HUES48 (cell line): ENCODE data around the gene CCDC9.

ENCODE experiments used
- H3K27ac ChIP-seq: one replicate; pipeline ENCODE4 v1.7.0; 2013; ENCODE audit warnings: low read depth, low read length, inconsistent platforms
- H3K27me3 ChIP-seq: 2 replicates; pipeline ENCODE4 v1.6.1; 2013; ENCODE audit warnings: mild to moderate bottlenecking, low read length; ENCODE audit not compliant: control insufficient read depth, insufficient read depth
- H3K36me3 ChIP-seq: 2 replicates; pipeline ENCODE4 v1.6.1; 2013; ENCODE audit warnings: low read length; ENCODE audit not compliant: control insufficient read depth, insufficient read depth
- H3K4me1 ChIP-seq: 2 replicates; pipeline ENCODE4 v1.6.1; 2013; ENCODE audit warnings: mild to moderate bottlenecking, low read length; ENCODE audit not compliant: control insufficient read depth, insufficient read depth
- H3K4me3 ChIP-seq: 2 replicates; pipeline ENCODE4 v1.5.1; 2013; ENCODE audit warnings: mild to moderate bottlenecking, low read depth, low read length
- H3K9ac ChIP-seq: 2 replicates; pipeline ENCODE4 v1.6.1; 2013; ENCODE audit warnings: mild to moderate bottlenecking, low read depth, low read length, moderate library complexity
- H3K9me3 ChIP-seq: 2 replicates; pipeline ENCODE4 v1.6.1; 2013; ENCODE audit warnings: low read length; ENCODE audit not compliant: control insufficient read depth, insufficient read depth

The CCDC9 gene

DNA sequence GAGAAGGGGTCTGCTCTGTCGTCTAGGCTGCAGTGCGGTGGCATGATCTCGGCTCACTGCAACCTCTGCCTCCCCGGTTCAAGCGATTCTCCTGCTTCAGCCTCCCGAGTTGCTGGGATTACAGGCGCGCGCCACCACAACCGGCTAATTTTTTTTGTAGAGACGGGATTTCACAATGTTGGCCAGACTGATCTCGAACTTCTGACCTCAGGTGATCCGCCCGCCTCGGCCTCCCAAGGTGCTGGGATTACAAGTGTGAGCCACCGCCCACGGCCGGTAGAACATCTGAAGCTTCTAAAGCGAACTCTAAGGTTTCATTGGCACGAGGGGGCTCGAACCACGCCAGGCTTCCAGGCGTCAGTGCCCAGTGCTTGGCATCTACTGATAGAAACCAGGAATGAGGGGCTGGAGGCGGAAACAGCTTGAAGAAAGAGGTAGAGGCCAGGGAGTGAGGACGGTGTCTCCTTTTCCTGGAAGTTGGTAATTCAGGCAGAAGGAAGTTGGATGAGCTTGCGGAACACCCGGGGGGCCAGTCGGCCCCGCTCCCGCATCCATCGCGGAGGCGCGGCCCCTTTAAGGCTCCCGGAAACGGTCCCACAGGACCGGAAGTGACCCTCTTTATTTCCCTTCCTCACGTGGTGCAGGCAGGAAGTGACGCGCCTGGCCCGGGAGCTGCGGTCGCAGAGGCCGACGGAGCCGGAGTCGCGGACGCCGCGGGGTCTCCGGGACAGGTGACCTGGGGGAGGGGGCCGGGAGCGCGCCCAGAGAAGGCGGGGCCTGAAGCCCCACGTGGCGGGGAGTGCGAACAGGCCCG is at the start of gene CCDC9:
Gene CCDC9, plus strand, starts transcription at position 647 of the 814 bp plus-strand sequence. CDS start 1,876 bp downstream, outside the sequence.
- Histone ChIP-seq H3K9ac (peak within 1 kb of the TSS; percentile 87), H3K4me3 (peak within 1 kb of the TSS; percentile 91), H3K9me3 (no peaks in the 10 kb centered on the region), H3K27me3 (no peaks in the 10 kb centered on the region), H3K4me1 (peaks cover 8% of the 10 kb centered on the region), H3K27ac (peak within 1 kb of the TSS; percentile 97), H3K36me3 (peaks cover 26% of the 10 kb centered on the region)

DNA sequence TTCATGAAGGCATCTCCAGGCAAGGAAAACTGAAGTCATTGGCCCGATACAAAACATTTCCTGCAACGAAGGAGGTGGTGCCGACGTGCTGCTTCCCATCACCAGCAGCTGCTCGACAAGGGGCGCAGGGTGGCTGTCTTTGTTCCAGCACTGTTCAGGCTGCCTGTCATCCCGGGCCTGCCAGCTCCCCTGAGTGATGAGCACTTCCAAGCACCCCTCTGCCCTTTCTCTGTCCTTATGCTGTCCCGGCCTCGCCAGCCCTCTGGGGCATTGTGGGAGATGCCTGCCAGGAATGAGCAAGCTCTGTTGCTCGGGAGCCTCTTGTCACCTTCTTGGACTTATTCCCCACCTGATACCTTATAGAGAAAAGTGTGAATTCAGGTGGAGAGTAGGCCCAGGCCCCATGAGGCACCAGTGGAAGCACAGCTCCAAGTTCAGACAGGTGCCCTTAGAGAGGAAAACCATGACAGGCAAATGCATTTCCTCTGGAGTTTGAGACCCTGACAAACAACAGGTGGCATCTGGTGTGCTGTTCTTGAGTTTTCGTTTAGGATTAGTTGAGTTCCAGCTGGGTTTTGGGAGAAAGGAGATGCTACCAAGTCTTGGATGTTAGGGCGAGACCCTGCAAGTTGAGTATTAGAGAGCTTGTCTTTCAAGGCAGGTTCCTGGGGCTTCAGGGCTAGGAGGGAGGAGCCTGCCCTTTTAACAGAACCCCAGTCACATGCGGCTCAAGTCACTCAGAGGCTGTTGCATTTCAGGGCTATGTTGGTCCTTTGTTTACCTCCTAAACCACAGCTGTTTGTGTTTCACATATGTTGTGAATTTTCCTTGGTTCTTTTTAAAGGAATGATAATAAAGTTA is 46.8 kb upstream of the CCDC9 start:
- H3K36me3 ChIP-seq = peaks cover 73% of the 10 kb centered on the region
- peak overlapping the region; percentile 51 for H3K27ac ChIP-seq
- no peak overlapping the region for H3K4me3 ChIP-seq
- H3K9me3 ChIP-seq = no peaks in the 10 kb centered on the region
- H3K4me1 ChIP-seq = peaks cover 7% of the 10 kb centered on the region; the same call in 1 of the 2 replicates
- H3K27me3 ChIP-seq = no peaks in the 10 kb centered on the region
- H3K9ac ChIP-seq = no peak overlapping the region

DNA sequence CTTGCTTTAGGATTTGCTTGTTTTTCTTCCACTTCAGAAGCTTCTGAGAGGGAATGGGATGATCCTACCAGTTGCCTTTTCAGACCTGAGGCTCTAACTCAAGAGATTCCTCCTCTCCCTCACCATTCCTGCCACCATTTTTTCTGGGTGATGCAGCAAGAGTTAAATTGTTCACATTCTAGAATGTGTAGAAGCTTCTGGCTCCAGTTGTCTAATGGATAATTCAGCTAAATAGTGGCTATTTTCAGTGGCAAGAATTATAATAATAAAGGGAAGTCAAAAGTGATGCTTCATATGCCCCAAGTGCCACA is 46.2 kb upstream of the CCDC9 start:
- peak overlapping the region; percentile 51 for H3K27ac ChIP-seq
- no peak overlapping the region for H3K9ac ChIP-seq
- no peak overlapping the region for H3K4me3 ChIP-seq
- peaks cover 67% of the 10 kb centered on the region for H3K36me3 ChIP-seq
- no peaks in the 10 kb centered on the region for H3K27me3 ChIP-seq
- H3K9me3 ChIP-seq = no peaks in the 10 kb centered on the region
- peaks cover 7% of the 10 kb centered on the region; the same call in 1 of the 2 replicates for H3K4me1 ChIP-seq

DNA sequence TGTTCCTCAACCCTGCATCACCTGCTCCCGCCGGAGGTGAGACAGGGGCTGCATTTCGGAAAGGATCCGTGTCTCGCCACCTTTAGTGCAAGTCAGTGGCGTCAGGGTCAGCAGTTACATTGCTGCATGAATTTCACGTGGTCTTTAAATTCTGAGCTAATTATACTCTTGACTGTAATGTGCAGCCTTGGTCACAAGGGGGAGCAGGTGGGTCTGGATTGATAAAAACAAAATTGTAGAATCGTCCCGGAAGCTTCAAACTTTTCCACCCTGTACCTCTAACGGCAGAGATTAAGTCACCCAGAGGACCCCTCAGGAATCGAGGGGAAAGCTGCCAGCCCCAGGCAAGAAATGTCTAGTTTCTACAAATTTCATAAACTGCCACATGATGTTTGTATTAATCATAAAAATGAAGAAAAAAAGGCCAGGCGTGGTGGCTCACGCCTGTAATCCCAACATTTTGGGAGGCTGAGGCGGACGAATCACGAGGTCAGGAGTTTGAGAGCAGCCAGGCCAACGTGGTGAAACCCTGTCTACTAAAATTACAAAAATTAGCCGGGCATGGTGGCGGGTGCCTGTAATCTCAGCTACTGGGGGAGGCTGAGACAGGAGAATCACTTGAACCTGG is 45.5 kb upstream of the CCDC9 start:
- Histone ChIP-seq H3K4me1 (peaks cover 7% of the 10 kb centered on the region; the same call in 1 of the 2 replicates), H3K36me3 (peaks cover 60% of the 10 kb centered on the region), H3K27ac (peak overlapping the region; percentile 51), H3K9me3 (no peaks in the 10 kb centered on the region), H3K9ac (no peak overlapping the region), H3K4me3 (no peak overlapping the region), H3K27me3 (no peaks in the 10 kb centered on the region)

DNA sequence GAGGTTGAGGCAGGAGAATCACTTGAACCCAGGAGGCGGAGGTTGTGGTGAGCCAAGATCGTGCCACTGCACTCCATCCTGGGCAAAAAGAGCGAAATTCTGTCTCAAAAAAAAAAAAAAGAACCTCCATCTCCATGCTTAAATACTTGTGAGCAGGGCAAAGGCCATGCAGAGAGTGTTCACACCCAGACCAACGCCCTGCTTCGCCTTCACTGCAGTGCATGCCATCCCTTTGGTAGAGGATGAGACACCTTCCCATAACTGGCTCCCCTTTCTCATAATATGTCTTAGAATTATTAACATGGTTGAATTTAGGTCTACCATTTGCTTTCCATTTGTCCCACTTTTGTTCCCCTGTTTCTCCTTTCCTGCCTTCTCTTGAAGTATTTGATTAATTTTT is 40.7 kb upstream of the CCDC9 start:
- no peaks in the 10 kb centered on the region for H3K9me3 ChIP-seq
- no peak overlapping the region for H3K27ac ChIP-seq
- no peaks in the 10 kb centered on the region for H3K27me3 ChIP-seq
- H3K9ac ChIP-seq = no peak overlapping the region
- H3K4me1 ChIP-seq = peaks cover under 1% of the 10 kb centered on the region; the same call in 1 of the 2 replicates
- H3K36me3 ChIP-seq = peaks cover 18% of the 10 kb centered on the region
- H3K4me3 ChIP-seq = no peak overlapping the region

DNA sequence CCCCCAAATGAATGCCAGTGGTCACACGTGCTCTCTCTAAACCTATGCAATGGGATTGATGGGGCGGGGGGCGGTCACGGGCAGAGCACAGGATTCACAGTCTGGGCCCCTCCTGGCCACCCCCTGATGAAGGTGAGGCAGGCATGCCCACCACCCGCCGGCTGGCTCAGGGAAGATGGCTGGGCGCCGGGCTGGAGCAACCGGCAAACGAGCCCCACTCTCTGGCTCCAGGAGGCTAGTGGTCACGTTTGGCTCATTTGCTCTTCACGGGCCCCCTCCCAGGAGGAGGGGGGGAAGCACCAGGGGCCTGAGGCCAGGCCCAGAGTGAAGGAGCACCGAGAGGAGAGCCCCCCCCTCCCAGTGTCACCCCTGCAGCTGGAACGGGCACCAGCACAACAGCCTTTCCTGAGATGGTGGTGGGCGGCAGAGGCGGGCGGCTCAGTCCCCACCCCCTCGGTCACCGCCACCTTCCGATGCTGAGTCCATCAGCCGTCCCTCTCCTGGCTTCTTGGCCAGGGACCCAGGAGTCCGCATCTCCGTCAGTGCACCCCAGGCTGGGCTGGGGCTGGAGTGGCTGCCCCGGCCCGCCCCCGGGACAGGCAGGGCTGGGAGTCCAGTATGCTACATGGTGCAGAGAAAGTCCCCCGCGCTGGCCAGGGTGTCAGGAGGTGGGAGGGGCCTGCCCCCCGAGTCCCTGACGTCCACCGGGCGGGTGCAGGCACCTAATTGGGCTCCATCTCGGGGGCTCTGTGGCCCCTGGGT is 35.1 kb upstream of the CCDC9 start:
- Histone ChIP-seq H3K9me3 (no peaks in the 10 kb centered on the region), H3K4me1 (peaks cover 7% of the 10 kb centered on the region), H3K9ac (no peak overlapping the region), H3K27me3 (no peaks in the 10 kb centered on the region), H3K4me3 (no peak overlapping the region), H3K27ac (no peak overlapping the region), H3K36me3 (peaks cover 21% of the 10 kb centered on the region)

DNA sequence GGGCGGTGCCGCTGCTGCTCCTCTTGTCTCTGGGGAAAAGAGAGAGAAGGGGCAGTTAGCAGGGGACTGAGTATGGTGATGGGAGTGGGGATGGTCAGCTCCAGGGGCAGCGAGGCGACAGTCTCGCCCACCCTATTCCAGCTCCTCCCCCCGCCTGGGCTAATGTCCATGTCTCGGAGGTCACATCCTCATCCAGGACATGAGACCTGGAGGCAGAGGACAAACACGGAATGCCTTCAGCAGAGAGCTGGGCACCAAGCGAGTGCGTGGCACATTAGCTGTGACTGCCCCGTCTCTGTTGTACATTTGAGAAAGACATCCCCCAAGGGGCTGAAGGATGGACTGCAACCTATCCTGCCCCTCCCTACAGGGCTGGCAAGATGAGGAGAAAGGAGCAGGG is 34.4 kb upstream of the CCDC9 start:
- Histone ChIP-seq H3K9me3 (no peaks in the 10 kb centered on the region), H3K4me1 (peaks cover 11% of the 10 kb centered on the region), H3K36me3 (peaks cover 21% of the 10 kb centered on the region), H3K27ac (no peak overlapping the region), H3K9ac (no peak overlapping the region), H3K27me3 (no peaks in the 10 kb centered on the region), H3K4me3 (no peak overlapping the region)

DNA sequence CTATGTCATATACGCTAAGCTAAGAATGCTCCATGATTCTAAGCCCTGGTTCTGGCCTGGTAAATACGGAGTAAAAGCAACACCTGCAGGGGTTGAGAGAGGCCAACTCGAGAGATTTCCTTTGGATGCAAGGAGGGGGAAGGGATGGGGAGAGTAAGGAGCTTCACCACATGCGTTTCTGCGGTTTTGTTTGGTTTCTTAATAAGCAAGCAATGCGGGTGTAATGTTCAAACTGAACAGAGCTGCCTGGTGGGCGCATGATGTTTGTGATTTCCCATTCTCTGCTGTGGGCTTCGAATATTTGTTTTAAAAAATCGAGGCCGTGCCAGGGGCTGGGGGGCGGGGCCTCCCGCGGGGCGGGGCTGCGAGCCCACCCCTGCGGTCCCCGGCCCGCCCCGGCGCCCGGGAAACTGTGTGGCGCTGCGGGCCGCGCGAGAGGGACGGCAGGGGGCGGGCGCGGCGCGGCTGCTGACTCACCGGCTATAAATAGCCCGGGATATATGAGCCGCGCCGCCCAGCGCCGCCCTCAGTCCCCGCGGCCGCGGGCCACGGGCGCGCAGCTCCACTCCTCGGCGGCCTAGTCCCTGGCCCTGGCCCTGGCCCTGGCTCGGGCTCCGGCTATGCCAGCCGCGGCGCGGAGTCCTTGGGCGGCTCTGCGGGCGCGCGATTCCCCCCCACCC is 30.4 kb upstream of the CCDC9 start:
- peaks cover 19% of the 10 kb centered on the region for H3K4me1 ChIP-seq
- peaks cover 13% of the 10 kb centered on the region for H3K36me3 ChIP-seq
- peaks cover 10% of the 10 kb centered on the region; the same call in 1 of the 2 replicates for H3K27me3 ChIP-seq
- peak overlapping the region; percentile 96 for H3K27ac ChIP-seq
- peak overlapping the region; percentile 83; the same call in 1 of the 2 replicates for H3K9ac ChIP-seq
- H3K4me3 ChIP-seq = peak overlapping the region; percentile 91
- no peaks in the 10 kb centered on the region for H3K9me3 ChIP-seq

DNA sequence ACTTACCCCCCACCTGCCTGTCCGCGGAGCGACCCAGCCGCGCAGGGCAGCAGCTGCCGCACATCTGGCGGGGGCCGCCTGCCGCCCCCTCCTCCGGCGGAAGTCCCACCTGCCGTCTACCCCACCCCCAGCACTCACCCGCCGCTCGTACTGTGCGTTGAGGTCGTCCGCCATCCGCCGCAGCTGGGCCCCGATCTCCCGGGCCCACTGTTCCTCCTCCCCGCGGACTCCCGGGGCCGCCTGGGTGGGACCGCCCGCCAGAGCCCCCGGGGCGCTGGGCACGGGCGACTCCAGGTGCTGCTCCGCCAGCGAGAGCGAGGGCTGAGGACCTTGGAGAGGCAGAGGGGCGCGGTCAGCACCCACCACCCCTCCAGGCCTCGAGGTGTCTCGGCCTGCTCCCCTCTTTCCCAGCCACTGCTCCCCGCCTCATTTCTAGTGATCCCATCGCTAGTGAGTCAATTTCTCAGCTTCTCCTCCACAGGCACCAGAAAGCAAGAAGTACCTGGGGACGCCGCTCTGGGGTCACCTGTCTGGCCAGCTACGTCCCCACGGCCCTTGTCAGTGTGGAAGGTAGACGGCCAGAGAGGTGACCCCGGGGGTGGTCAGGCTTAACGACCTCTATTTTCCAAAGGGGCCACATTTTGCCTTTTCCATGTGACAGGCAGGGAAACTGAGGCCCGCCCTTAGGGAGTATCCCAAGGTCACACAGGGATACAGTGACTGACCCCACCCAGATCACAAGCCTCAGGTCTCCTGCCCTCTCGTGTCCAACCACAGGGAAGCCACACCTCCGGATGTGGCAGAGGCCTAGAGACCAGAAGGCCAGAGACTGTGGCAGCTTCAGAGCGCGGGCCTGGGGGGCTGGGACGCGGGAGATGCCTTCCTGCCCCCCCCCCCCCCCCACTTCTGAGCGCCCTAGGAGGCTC is 29.6 kb upstream of the CCDC9 start:
- peak overlapping the region; percentile 83 for H3K9ac ChIP-seq
- H3K4me1 ChIP-seq = peaks cover 24% of the 10 kb centered on the region
- H3K4me3 ChIP-seq = peak overlapping the region; percentile 91
- H3K36me3 ChIP-seq = peaks cover 6% of the 10 kb centered on the region
- no peaks in the 10 kb centered on the region for H3K9me3 ChIP-seq
- H3K27me3 ChIP-seq = peaks cover 10% of the 10 kb centered on the region; the same call in 1 of the 2 replicates
- peak overlapping the region; percentile 96 for H3K27ac ChIP-seq
